Pancreas (tissue), 10 donors: Measurements from ENCODE around the gene PAX8. TPM values are rescaled to one million over a fixed set of nuclear protein-coding genes. Genes with fewer than 3 reads are reported as not detected.

Source experiments
- ATAC-seq, 4 donors: fragments of 200-7000 bp; cut with Tn5 transposase; one replicate each; pipeline versions ENCODE4 v1.8.0 to v1.9.1; 2020; ENCODE audit warnings: mild to moderate bottlenecking in 4 of 4, moderate library complexity in 4 of 4
- DNase-seq, 6 donors: peaks; one replicate each; pipeline ENCODE4 v3.0.0-alpha.2; 2020
- FAIRE-seq: peaks from 2 replicates; lab custom pipeline; 2012; peaks lifted over from hg19 to GRCh38; lab: Jason Lieb, UNC
- H3K27ac ChIP-seq, 4 donors: fragments of 200-600 bp; sonication (generic); 1 replicate in 3 of 4; 2 replicates in 1 of 4; pipeline versions ENCODE4 v1.5.0 to v1.8.0; 2020
- H3K27me3 ChIP-seq, 4 donors: fragments of 200-600 bp; one replicate each; pipeline ENCODE4 v1.8.0; 2021
- H3K36me3 ChIP-seq, 3 donors: fragments of 200-600 bp; sonication (generic) in 1 of 3; one replicate each; pipeline versions ENCODE4 v1.5.0 to v1.8.0; 2020 to 2021
- H3K4me1 ChIP-seq, 3 donors: fragments of 200-600 bp; one replicate each; pipeline ENCODE4 v1.8.0; 2021
- H3K4me3 ChIP-seq, 4 donors: fragments of 200-600 bp; sonication (generic) in 2 of 4; one replicate each; pipeline versions ENCODE4 v1.5.0 to v1.8.0; 2020 to 2021
- H3K9me3 ChIP-seq, 4 donors: fragments of 200-600 bp; one replicate each; pipeline ENCODE4 v1.8.0; 2021
- CTCF ChIP-seq, 4 donors: fragments of 200-600 bp; sonication (generic) in 3 of 4; IDR thresholded peaks; one replicate each; pipeline versions ENCODE4 v1.5.0 to v1.8.0; 2021; ENCODE audit warnings: antibody characterized with exemption in 4 of 4
- WGBS, 2 donors: extraction: QIAGEN DNeasy Blood & Tissue Kit; methylation state at CpG; one replicate each; pipeline ENCODE4 v1.1.7; 2013; 5-methylcytosine and 5-hydroxymethylcytosine counted together
- intact Hi-C, 3 donors: fragments of 100-400 bp; cut with DNase I; formaldehyde crosslinking; loops; one replicate each; pipeline versions ENCODE4 v1.11.1 to v1.14.2; 2022
- polyA plus RNA-seq, 2 donors: library from polyadenylated mRNA; stranded (reverse); fragments of 200-250 nt; gene quantifications; one replicate each; pipeline ENCODE4 v1.2.3, GENCODE V29; 2013
- total RNA-seq, 6 donors: library from RNA; stranded (reverse); fragmentation: NEBNext Ultra II Directional in 4 of 6; extraction: Animal tissue kit (Norgen Biotek cat#: 25700) in 4 of 6; gene quantifications; one replicate each; pipeline versions ENCODE4 v1.2.1 to v1.2.4, GENCODE V29; 2021 to 2023
- donor health status: healthy with polysubstance abuse.
- donor health status: DM: no; HTN: no; CAD: no; lungs with moderate emphysema.
- donor health status: DM: no; HTN: no; CAD: no.
- donor health status: control.
- donor health status: control.
- donor health status: Bipolar disorder and iron deficiency.
- donor health status: DM: yes; HTN: yes; CAD: no.
- donor health status: DM: no; HTN: no; CAD: no.
- donor health status: DM: no; HTN: no; CAD: no.
- donor health status: DM: yes; HTN: yes; CAD: no.

The PAX8 gene
- total and polyA plus RNA-seq, 8 donors, result 0.23 to 1.1 (median 0.55) TPM; not detected in 2

- H3K27ac ChIP-seq, result no peak overlapping the region
- ATAC-seq, result no peak
Observed at GRCh38 chr2:113234721-113235346, 43.9 kb downstream of the PAX8 start.

DNA sequence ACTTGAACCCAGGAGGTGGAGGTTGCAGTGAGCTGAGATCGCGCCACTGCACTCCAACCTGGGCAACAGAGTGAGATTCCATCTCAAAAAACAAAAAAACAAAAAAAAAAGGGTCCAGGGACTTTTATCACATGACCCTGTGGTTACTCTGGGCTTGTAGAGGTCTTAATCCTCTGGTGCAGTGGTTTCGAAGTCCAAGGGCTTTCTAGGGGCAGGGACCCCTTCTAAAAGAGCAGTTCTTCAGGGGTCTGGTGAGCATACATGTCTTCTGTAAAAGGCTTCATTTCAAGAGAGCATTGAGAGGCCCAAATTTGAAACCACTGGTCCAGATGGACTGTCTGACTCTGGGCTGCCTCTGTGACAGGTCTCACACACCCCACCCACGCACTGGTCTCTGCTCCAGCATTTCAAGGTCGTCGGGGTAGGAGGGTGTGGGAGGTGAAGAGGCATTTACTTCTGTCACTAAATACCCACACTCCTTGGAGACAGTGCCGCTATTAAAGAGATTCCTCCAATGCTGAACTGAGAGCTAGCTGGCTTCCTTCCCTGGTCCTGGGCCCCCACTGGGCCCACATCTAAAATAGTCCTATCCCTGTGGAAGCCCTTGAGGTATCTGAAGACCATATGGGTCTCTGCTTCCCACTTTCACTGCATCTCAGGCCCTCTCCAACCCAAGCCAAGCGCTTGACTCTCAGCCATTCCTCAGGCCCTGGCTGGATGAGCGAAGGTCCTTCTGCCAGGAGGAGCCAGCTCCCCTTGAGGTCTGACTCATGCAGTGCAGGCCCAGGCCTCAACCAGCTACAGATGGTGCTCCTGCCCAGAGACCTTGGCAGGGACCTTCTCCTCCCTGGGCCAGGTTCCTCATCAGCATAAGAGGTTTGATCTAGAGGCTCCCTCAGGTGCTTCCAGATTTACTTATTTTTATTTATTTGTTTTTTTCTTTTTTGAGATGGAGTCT is 44.8 kb downstream of the PAX8 start:
- TF ChIP-seq CTCF (IDR thresholded peaks at IDR 0.05), result peak in 1 of 4 donors; percentile 10
- no peaks in the 10 kb centered on the region for H3K9me3 ChIP-seq
- FAIRE-seq, result no peak
- H3K4me3 ChIP-seq, result no peak overlapping the region
- intact Hi-C loops, result no loop called here
- DNase-seq, result peak in 1 of 6 donors; percentile 43
- WGBS, 2 donors, result 76 to 81% methylated on average over 9 of the region's 9 CpGs
- ATAC-seq, result peak in 3 of 4 donors; percentile 32 to 51 (median 35)
- no peaks in the 10 kb centered on the region for H3K36me3 ChIP-seq
- no peak overlapping the region for H3K27ac ChIP-seq
- no peaks in the 10 kb centered on the region for H3K27me3 ChIP-seq
- H3K4me1 ChIP-seq, result peaks cover 0 to 5% (median 0%) of the 10 kb centered on the region in 3 donors

More at GRCh38 chr2:113234721-113235346, 43.9 kb downstream of the PAX8 start:
- TF ChIP-seq CTCF (IDR thresholded peaks at IDR 0.05), result no peak
- FAIRE-seq (no peak), DNase-seq (no peak)
- WGBS, 2 donors, result 68 to 88% methylated on average over 16 of the region's 16 CpGs
- no peaks in the 10 kb centered on the region for H3K27me3 ChIP-seq
- no peaks in the 10 kb centered on the region for H3K36me3 ChIP-seq
- H3K9me3 ChIP-seq, result no peaks in the 10 kb centered on the region
- H3K4me1 ChIP-seq, result peaks cover 0 to 4% (median 0%) of the 10 kb centered on the region in 3 donors
- H3K4me3 ChIP-seq, result no peak overlapping the region
- intact Hi-C loops, result no loop called here

GRCh38 chr2:113232740-113233139 is 46.0 kb downstream of the PAX8 start:
- no peak for TF ChIP-seq CTCF (IDR thresholded peaks at IDR 0.05)
- Histone ChIP-seq H3K4me1 (peaks cover 0 to 6% (median 0%) of the 10 kb centered on the region in 3 donors), H3K27ac (no peak overlapping the region), H3K36me3 (no peaks in the 10 kb centered on the region), H3K4me3 (no peak overlapping the region), H3K27me3 (no peaks in the 10 kb centered on the region), H3K9me3 (no peaks in the 10 kb centered on the region)
- no peak for FAIRE-seq
- DNase-seq, result no peak
- 93 to 98% methylated on average over 6 of the region's 6 CpGs for WGBS, 2 donors
- intact Hi-C loops, result no loop called here
- ATAC-seq, result no peak

DNA sequence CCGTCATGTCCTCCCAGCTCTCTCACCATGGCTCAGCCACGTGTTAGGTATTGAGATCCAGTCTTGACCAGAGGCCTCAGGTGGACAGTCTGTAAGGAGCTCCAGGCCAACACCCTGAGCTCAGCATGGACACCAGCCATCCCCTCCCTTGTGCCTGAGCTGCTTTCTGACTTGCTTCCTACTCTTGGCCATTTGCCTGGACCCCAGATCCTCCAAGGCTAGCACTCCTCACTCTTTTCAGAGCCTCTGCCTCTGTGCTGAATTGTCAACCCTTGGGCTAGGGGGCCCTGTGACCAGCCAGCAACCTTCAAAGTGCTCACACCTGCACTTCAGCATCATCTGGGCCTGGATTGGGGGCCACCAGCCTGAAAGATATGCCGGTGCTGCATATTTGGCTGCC is 46.6 kb downstream of the PAX8 start:
- H3K36me3 ChIP-seq, result no peaks in the 10 kb centered on the region
- ATAC-seq (no peak), FAIRE-seq (no peak), DNase-seq (no peak)
- no peak overlapping the region for H3K4me3 ChIP-seq
- H3K27ac ChIP-seq, result no peak overlapping the region
- intact Hi-C loops, result no loop called here
- no peak for TF ChIP-seq CTCF (IDR thresholded peaks at IDR 0.05)
- peaks cover 0 to 6% (median 0%) of the 10 kb centered on the region in 3 donors for H3K4me1 ChIP-seq
- WGBS, 2 donors, result 82 to 100% methylated on average over 3 of the region's 3 CpGs
- H3K27me3 ChIP-seq, result no peaks in the 10 kb centered on the region
- H3K9me3 ChIP-seq, result no peaks in the 10 kb centered on the region
